Middle frontal gyrus (tissue), 1 donor: Measurements from ENCODE around the gene ALOX12.
"Not testable (repeated sequence)": the region's sequence is repeated elsewhere in the genome, so short reads cannot be mapped to it uniquely, and the experiment has no call there.

ENCODE experiments used
- DNase-seq: peaks from one replicate; pipeline ENCODE4 v3.0.0-alpha.2; 2015; ENCODE audit warnings: low spot score; ENCODE audit errors: extremely low spot score

Gene ALOX12

DNA sequence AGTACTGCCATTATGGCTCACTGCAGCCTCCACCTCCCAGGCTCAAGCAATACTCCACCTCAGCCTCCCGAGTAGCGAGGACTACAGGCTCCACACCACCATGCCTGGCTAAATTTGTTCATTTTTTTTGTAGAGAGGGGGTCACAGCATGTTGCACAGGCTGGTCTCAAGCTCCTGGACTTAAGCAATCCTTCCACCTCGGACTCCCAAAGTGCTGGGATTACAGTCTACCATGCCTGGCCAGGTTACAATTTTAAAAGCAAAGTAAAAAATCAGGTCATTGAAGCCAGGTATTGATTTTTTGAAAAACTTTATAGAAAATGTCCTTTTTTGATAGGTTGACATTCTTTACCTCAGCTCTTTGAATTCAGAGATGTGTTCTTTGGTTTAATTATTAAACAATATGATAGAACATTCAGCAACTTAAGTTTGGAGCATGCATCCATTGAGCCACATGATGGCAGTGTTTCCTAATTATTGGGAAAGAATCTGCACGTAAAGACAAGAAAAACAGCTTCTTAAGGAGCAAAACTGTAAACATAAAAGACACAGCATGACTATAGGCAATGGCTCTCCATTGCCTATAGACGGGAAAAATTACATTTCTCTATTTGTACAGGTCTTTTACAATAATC, 49.8 kb downstream of the ALOX12 start:
- peak; percentile 50 for DNase-seq

DNA sequence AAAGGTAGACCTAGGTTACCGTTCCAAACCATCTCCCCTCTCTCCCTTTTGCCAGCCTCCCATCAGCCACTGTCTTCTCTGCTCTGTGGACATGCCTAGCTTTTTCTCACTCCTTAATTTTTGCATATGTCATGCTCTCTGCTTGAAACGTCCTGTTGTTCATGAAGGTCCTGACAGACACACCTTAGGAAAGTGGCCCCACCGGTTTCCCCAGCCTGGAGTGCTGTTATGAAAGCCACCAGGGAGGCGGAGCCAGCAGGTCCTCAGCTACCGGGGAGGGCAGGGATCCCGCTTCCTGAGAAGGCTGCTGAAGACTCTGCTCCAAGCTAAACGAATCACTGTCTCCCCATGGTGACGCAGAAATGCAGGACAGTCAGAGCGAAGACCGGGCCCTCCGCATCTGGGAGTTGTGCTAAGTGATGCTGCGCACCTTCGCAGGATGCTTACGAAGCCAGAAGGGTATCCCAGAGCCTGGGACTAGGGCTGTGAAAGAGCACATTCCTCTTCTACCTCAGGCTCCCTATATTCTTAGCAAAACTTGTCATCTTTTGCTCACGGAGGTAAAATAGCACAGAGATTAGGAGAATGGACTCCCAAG, 50.4 kb downstream of the ALOX12 start:
- peak; percentile 47 for DNase-seq

DNA sequence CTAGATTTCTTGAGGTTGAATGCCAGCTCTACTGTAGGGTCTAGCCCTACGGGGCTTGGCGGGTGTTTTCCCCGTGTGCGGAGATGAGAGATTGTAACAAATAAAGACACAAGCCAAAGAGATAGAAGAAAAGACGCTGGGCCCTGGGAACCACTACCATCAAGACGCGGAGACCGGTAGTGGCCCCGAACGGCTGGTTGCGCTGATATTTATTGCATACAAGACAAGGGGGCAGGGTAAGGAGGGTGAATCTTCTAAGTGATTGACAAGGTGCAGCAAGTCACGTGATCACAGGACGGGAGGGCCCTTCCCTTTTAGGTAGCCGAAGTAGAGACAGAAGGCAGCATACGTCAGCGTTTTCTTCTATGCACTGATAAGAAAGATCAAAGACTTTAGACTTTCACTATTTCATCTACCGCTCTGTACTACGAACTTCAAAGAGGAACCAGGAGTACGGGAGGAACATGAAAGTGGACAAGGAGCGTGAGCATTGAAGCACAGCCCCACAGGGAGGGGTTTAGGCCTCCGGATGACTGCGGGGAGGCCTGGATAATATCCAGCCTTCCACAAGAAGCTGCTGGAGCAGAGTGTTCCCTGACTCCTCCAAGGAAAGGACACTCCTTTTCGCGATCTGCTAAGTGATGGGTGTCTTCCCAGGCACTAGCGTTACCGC, 51.0 kb downstream of the ALOX12 start:
- DNase-seq = not testable (repeated sequence)

DNA sequence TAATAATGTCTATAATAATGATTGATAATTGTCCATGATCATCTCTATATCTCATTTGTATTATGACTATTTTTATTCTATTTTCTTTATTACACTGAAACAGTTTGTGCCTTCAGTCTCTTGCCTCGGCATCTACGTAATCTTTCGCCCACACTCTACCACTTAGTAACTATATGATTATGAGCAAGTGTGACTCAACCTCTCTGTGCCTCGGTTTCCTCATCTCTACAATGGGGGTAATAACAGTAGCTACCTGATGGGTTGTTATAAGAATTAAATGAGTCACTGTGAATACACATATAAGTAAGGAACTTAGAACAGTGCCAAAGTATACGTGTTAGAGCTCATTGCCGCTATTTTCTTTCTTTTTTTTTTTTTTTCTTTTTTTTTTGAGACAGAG, 51.7 kb downstream of the ALOX12 start:
- DNase-seq = no peak

DNA sequence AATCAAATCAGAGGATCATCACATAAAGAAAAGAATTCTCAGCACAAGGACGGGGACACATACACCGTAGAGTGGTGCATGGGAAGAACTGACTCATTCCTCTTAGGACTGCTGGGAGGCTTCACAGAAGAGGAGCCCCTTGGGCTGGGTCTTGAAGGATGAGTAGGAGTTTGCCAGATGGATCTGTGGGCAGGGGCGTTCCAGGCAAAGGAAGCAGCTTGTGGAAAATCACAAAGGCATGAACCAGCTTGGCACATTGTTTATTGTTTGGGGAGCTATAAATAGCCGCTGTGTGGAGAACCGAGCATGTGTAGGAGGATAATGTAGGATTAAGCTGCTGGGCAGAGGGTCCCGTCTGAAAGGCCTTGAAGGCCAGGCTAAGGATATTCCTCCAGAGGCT, 53.1 kb downstream of the ALOX12 start:
- no peak for DNase-seq

DNA sequence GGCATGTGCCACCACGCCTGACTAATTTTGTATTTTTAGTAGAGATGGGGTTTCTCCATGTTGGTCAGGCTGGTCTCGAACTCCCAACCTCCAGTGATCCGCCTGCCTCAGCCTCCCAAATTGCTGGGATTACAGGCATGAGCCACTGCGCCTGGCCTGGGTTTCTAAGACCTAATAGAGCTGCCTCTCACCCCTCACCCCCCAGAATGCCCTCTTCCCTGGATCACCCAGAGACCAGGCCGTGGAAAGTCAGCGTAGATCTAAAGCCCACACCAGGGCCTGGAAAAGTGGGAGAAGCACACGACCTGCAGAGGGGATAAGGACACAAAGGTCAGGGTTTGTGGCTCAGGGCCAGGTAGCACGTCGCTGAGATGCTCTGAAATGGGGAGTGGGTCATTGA, 54.7 kb downstream of the ALOX12 start:
- not testable (repeated sequence) for DNase-seq

DNA sequence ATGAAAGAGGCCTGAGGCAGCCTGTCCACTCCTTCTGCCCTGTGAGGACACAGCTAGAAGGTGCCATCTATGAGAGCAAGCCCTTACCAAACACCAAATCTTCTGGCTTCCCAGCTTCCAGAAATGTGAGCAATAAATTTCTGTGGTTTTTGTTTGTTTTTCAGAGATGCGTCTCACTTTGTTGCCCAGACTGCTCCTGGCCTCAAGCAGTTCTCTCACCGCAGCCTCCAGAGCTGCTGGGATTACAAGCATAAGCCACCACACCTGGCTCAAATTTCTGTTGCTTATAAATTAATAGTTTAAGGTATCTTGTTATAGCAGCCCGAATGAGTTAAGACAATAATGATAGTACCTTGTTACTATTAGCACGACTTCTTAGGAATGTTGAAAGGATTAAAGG, 60.5 kb downstream of the ALOX12 start:
- no peak for DNase-seq

DNA sequence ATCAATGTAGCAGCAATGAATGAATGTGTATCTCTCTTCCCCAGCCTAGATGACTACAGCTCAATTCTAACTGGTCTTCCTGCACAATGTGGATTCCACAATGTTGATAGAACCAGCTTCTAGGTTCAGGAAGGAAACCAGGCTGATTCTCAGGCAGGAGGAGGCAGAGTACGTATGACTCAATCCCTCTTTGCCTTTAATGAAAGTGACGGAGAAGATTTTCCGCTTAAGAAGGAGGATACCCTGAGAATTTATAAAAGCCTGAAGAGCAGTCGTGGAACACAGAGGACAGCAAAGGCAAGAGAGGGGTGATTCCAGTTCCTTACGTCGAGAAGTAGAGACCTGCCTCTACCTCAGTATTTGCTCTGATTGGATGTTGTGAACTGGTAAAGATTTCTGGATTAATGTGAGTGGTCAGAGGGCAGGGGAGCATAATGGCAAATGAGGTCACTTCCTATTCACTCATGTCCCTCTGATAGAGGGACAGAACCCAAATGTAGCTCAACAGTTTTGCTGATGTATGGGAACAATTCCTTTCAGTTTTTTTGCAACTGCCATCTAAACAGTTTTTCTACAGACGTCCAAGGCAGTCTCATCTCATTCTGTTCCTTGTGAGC, 63.1 kb downstream of the ALOX12 start:
- DNase-seq = no peak
